Activated naive CD4-positive, alpha-beta T cell treated with anti-CD3 and anti-CD28 coated beads, Interleukin-2, amount 50 U/mL, for 24 hours (primary cell): ENCODE results near the gene SIPA1L3.
"Not testable (repeated sequence)": the region's sequence is repeated elsewhere in the genome, so short reads cannot be mapped to it uniquely, and the experiment has no call there.

ENCODE experiments used
- H3K27ac Mint-ChIP-seq: one replicate; pipeline ENCODE4 v1.8.0; 2021; ENCODE audit warnings: mild to moderate bottlenecking, mixed read lengths
- H3K27me3 Mint-ChIP-seq: one replicate; pipeline ENCODE4 v1.8.0; 2021; ENCODE audit warnings: mixed read lengths
- H3K36me3 Mint-ChIP-seq: one replicate; pipeline ENCODE4 v1.8.0; 2021; ENCODE audit warnings: mixed read lengths
- H3K4me1 Mint-ChIP-seq: one replicate; pipeline ENCODE4 v1.8.0; 2021; ENCODE audit warnings: mixed read lengths
- H3K4me3 Mint-ChIP-seq: one replicate; pipeline ENCODE4 v1.8.0; 2021; ENCODE audit warnings: mild to moderate bottlenecking, mixed read lengths
- H3K9me3 Mint-ChIP-seq: one replicate; pipeline ENCODE4 v1.8.0; 2021; ENCODE audit warnings: mixed read lengths

SIPA1L3 gene

GRCh38 chr19:37899966-37900365, 7.0 kb upstream of the SIPA1L3 start:
- Mint-ChIP-seq H3K27me3 (no peaks in the 10 kb centered on the region), H3K27ac (no peak overlapping the region), H3K4me1 (peaks cover 3% of the 10 kb centered on the region), H3K4me3 (no peak overlapping the region), H3K9me3 (no peaks in the 10 kb centered on the region), H3K36me3 (no peaks in the 10 kb centered on the region)

DNA sequence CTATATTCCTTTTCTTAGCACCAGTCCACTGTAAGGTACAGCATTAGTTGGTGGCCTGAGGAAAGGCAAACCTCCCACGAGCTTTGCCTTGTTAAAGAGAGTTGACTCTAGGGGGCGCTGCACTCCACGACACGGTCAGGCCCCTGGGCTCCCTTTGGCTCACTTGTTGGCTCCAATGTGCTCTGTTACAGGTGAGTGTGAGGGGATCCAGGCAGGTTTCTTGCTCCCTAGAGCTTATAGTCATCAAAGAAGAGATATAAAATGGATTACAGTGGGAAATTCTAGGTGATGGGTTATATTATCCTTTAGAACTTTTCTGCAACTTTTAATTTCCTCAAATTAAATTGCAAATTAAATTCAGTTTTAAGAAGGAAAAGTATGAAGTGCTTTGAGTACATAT, 4.3 kb upstream of the SIPA1L3 start:
- Mint-ChIP-seq H3K27ac (peak overlapping the region; percentile 12), H3K27me3 (no peaks in the 10 kb centered on the region), H3K4me3 (no peak overlapping the region), H3K4me1 (peaks cover 11% of the 10 kb centered on the region), H3K9me3 (no peaks in the 10 kb centered on the region), H3K36me3 (no peaks in the 10 kb centered on the region)

DNA sequence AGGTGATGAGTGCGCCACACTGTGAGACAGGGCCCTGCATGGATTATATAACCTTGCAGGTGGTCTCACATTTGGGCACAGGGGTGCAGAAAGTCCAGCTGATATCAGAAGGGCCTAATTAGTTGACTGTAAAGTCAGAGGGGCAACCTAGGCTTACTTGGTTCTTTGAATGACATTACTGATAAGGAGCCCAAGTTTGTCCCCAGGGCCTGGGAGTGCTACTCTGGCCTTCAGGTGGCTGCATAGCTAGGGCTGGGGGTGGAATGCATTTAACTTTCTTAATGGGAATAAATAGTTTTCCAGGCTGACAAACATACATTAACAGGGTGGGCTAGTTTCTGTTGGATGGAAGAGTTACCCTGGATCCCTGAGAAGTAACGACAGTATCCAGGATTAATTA, 3.9 kb upstream of the SIPA1L3 start:
- H3K4me1 Mint-ChIP-seq, result peaks cover 14% of the 10 kb centered on the region
- H3K36me3 Mint-ChIP-seq, result no peaks in the 10 kb centered on the region
- no peak overlapping the region for H3K4me3 Mint-ChIP-seq
- no peaks in the 10 kb centered on the region for H3K27me3 Mint-ChIP-seq
- H3K27ac Mint-ChIP-seq, result peak overlapping the region; percentile 12
- H3K9me3 Mint-ChIP-seq, result no peaks in the 10 kb centered on the region

- no peaks in the 10 kb centered on the region for H3K36me3 Mint-ChIP-seq
- peak within 1 kb of the TSS; percentile 84 for H3K4me3 Mint-ChIP-seq
- H3K4me1 Mint-ChIP-seq, result peaks cover 32% of the 10 kb centered on the region
- H3K27me3 Mint-ChIP-seq, result no peaks in the 10 kb centered on the region
- H3K9me3 Mint-ChIP-seq, result no peaks in the 10 kb centered on the region
- H3K27ac Mint-ChIP-seq, result peak within 1 kb of the TSS; percentile 83
Measured at GRCh38 chr19:37905946-37906868, 801 bp upstream of the SIPA1L3 start, which contains the start of gene WDR87. Gene WDR87 (minus strand): TSS chr19:37906594. CDS start chr19:37898239, 8,355 bp downstream.

DNA sequence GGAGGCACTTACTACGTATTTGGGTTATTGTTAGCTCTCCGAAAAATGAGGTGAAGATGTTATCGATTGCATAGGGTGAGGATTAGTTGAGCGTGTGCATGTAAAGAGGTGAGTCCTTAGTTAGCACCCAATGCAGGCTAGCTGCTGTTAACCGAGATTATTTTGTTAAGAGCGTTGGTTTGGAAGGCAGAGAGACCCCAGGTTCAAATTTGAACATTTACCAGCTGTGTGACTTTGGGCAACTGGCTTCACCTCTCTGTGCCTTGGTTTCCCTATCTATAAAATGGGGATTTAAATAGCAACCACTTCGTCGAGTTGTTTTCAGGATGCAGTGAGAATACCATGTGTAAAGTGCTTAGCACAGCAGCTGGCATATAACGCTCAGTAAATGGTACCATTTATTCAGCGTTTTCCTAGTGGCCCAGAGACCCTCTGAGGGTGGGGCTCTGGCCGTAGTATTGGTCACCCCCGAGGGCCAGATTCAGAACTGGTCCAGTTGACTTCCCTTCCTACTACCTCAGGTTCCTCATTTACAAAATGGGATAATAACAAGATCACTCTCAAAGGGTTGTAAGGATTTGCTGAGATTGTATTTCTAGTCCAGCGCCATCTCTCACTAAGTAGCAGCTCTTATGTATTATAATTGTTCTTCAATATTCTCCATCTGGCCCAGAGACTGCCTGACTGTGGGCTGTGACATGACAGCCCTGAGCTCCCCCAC, 887 bp downstream of the SIPA1L3 start:
- Mint-ChIP-seq H3K27ac (no peak overlapping the region), H3K36me3 (peaks cover 2% of the 10 kb centered on the region), H3K9me3 (no peaks in the 10 kb centered on the region), H3K4me1 (peaks cover 37% of the 10 kb centered on the region), H3K27me3 (no peaks in the 10 kb centered on the region), H3K4me3 (peak overlapping the region; percentile 84)

GRCh38 chr19:37909661-37910199, 2.7 kb downstream of the SIPA1L3 start:
- Mint-ChIP-seq H3K27me3 (no peaks in the 10 kb centered on the region), H3K4me1 (peaks cover 45% of the 10 kb centered on the region), H3K9me3 (no peaks in the 10 kb centered on the region), H3K27ac (no peak overlapping the region), H3K36me3 (peaks cover 2% of the 10 kb centered on the region), H3K4me3 (no peak overlapping the region)

DNA sequence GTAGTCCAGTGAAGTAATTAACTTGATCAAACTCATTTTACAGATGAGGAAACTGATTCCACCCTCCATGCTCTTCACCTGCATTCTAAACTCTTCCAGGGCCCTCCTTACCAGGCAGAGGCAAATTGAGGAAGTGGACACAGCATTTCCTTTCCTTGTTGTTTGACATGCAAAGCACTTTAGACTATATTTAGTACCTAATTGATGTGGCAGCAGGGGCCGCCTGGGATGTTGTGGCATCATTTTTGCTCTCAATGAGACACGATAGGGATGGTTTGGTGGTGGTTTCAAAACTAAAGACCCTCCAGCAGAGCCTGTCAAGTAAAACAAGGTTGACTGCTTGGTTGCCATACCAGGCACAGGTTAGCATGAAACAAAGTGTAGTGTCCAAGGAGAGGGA, 7.9 kb downstream of the SIPA1L3 start:
- Mint-ChIP-seq H3K4me3 (no peak overlapping the region), H3K27ac (no peak overlapping the region)

GRCh38 chr19:37920591-37921450, 13.8 kb downstream of the SIPA1L3 start:
- no peaks in the 10 kb centered on the region for H3K27me3 Mint-ChIP-seq
- no peak overlapping the region for H3K4me3 Mint-ChIP-seq
- H3K36me3 Mint-ChIP-seq, result peaks cover 16% of the 10 kb centered on the region
- no peak overlapping the region for H3K27ac Mint-ChIP-seq
- H3K4me1 Mint-ChIP-seq, result peaks cover 18% of the 10 kb centered on the region
- no peaks in the 10 kb centered on the region for H3K9me3 Mint-ChIP-seq

More for the DNA sequence above, 7.9 kb downstream of the SIPA1L3 start:
- Mint-ChIP-seq H3K27me3 (no peaks in the 10 kb centered on the region), H3K4me1 (peaks cover 24% of the 10 kb centered on the region), H3K36me3 (peaks cover 8% of the 10 kb centered on the region), H3K9me3 (no peaks in the 10 kb centered on the region)

DNA sequence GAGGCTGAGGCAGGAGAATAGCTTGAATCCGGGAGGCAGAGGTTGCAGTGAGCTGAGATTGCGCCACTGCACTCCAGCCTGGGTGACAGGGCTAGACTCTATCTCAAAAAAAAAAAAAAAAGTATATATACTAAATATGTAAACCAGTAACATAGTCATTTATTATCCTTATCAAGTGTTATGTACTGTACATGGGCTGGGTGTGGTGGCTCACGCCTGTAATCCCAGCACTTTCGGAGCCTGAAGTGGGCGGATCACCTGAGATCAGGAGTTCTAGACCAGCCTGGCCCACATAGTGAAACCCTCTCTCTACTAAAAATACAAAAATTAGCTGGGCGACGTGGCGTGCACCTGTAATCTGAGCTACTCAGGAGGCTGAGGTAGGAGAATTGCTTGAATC, 17.6 kb downstream of the SIPA1L3 start:
- not testable (repeated sequence) for H3K4me3 Mint-ChIP-seq, H3K36me3 Mint-ChIP-seq, H3K27me3 Mint-ChIP-seq, H3K9me3 Mint-ChIP-seq, H3K27ac Mint-ChIP-seq
- peaks cover 18% of the 10 kb centered on the region for H3K4me1 Mint-ChIP-seq

GRCh38 chr19:37925212-37925611, 18.2 kb downstream of the SIPA1L3 start:
- no peaks in the 10 kb centered on the region for H3K27me3 Mint-ChIP-seq
- peaks cover 8% of the 10 kb centered on the region for H3K36me3 Mint-ChIP-seq
- H3K4me3 Mint-ChIP-seq, result no peak overlapping the region
- H3K27ac Mint-ChIP-seq, result no peak overlapping the region
- H3K9me3 Mint-ChIP-seq, result no peaks in the 10 kb centered on the region
- peaks cover 16% of the 10 kb centered on the region for H3K4me1 Mint-ChIP-seq

GRCh38 chr19:37926255-37926654, 19.2 kb downstream of the SIPA1L3 start:
- H3K4me3 Mint-ChIP-seq, result no peak overlapping the region
- peaks cover 4% of the 10 kb centered on the region for H3K36me3 Mint-ChIP-seq
- no peak overlapping the region for H3K27ac Mint-ChIP-seq
- no peaks in the 10 kb centered on the region for H3K27me3 Mint-ChIP-seq
- no peaks in the 10 kb centered on the region for H3K9me3 Mint-ChIP-seq
- H3K4me1 Mint-ChIP-seq, result peaks cover 5% of the 10 kb centered on the region

DNA sequence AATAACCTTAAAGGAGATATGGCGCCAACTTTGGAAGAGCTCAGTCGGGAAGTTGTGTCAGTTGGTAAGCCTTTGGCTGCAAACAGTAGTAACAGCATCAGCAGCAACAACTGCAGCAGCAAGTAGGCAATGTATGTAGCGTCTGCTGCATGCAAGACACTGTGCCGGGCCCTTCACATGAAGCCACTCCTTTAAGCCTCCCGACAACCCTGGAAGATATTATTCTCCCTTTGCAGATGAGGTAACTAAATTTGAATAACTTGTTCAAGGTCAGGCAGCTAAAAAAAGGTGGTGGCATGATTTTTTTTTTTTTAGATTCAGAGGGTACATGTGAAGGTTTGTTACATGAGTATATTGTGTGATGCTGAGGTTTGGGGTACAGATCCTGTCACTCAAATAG, 19.7 kb downstream of the SIPA1L3 start:
- no peak overlapping the region for H3K4me3 Mint-ChIP-seq
- no peaks in the 10 kb centered on the region for H3K9me3 Mint-ChIP-seq
- peaks cover 4% of the 10 kb centered on the region for H3K36me3 Mint-ChIP-seq
- H3K4me1 Mint-ChIP-seq, result peaks cover 4% of the 10 kb centered on the region
- H3K27me3 Mint-ChIP-seq, result no peaks in the 10 kb centered on the region
- H3K27ac Mint-ChIP-seq, result no peak overlapping the region

- peaks cover 8% of the 10 kb centered on the region for H3K4me1 Mint-ChIP-seq
- no peak overlapping the region for H3K27ac Mint-ChIP-seq
- no peaks in the 10 kb centered on the region for H3K27me3 Mint-ChIP-seq
- no peak overlapping the region for H3K4me3 Mint-ChIP-seq
- no peaks in the 10 kb centered on the region for H3K9me3 Mint-ChIP-seq
- H3K36me3 Mint-ChIP-seq, result peaks cover 7% of the 10 kb centered on the region
Measured at GRCh38 chr19:37928527-37929286, 21.7 kb downstream of the SIPA1L3 start.

GRCh38 chr19:37929355-37929923, 22.4 kb downstream of the SIPA1L3 start:
- Mint-ChIP-seq H3K36me3 (peaks cover 12% of the 10 kb centered on the region), H3K27me3 (no peaks in the 10 kb centered on the region), H3K27ac (no peak overlapping the region), H3K4me3 (no peak overlapping the region), H3K9me3 (no peaks in the 10 kb centered on the region), H3K4me1 (peaks cover 8% of the 10 kb centered on the region)
